Mucosa of descending colon (tissue), 3 donors: ENCODE results near the gene LCA5L. TPM values are rescaled to one million over a fixed set of nuclear protein-coding genes. Genes with fewer than 3 reads are reported as not detected.

Source experiments
- ATAC-seq: fragments of 200-7000 bp; cut with Tn5 transposase; one replicate; pipeline ENCODE4 v1.9.1; 2020; ENCODE audit warnings: mild to moderate bottlenecking, moderate library complexity
- DNase-seq, 3 donors: peaks; one replicate each; pipeline ENCODE4 v3.0.0-alpha.2; 2020
- H3K36me3 ChIP-seq: fragments of 200-600 bp; one replicate; pipeline ENCODE4 v1.8.0; 2021; ENCODE audit warnings: low read depth, mild to moderate bottlenecking
- H3K4me1 ChIP-seq: fragments of 200-600 bp; one replicate; pipeline ENCODE4 v1.8.0; 2021; ENCODE audit warnings: low read depth, mild to moderate bottlenecking
- H3K4me3 ChIP-seq: fragments of 200-600 bp; one replicate; pipeline ENCODE4 v1.8.0; 2021; ENCODE audit warnings: mild to moderate bottlenecking
- H3K9me3 ChIP-seq: fragments of 200-600 bp; one replicate; pipeline ENCODE4 v1.8.0; 2021; ENCODE audit warnings: mild to moderate bottlenecking
- CTCF ChIP-seq: fragments of 200-600 bp; IDR thresholded peaks from one replicate; pipeline ENCODE4 v1.8.0; 2022; ENCODE audit warnings: antibody characterized with exemption, mild to moderate bottlenecking
- intact Hi-C, 2 donors: fragments of 100-400 bp; cut with DNase I in 1 of 2; cut with micrococcal nuclease in 1 of 2; formaldehyde crosslinking; loops; one replicate each; pipeline versions ENCODE4 v1.11.0 to v1.11.1; 2022; cut with DNase I, micrococcal nuclease
- long read RNA-seq, 2 donors: library from polyadenylated mRNA; unstranded; transcript quantifications; one replicate each; pipeline ENCODE4 v2.0.0, GENCODE V29; 2019 to 2021
- total RNA-seq, 3 donors: library from RNA; stranded (reverse); fragmentation: NEBNext Ultra II Directional in 2 of 3; extraction: Animal tissue kit (Norgen Biotek cat#: 25700) in 2 of 3; gene quantifications; one replicate each; pipeline versions ENCODE4 v1.2.1 to v1.2.4, GENCODE V29; 2021 to 2023
- donor health status: DM: no; HTN: no; CAD: no; lungs with moderate emphysema.
- donor health status: DM: no; HTN: no; CAD: no.
- donor health status: DM: no; HTN: yes; CAD: no.

LCA5L gene
- 1 to 10 TPM in 2 of 3 donors, under 1 TPM in 1; 0.81 to 1.6 (median 1.6) TPM for total RNA-seq
- long read RNA-seq, donor 1, partial matches to known transcripts: 0 of 2 reads
- long read RNA-seq, donor 1, other reads (novel, unspliced or antisense): 2 of 2 reads
- long read RNA-seq, donor 2: 0 reads

- DNase-seq: peak; percentile 89 to 96 (median 93)
- Histone ChIP-seq H3K36me3 (no peaks in the 10 kb centered on the region), H3K4me1 (peaks cover 6% of the 10 kb centered on the region), H3K4me3 (peak within 1 kb of the TSS; percentile 50), H3K9me3 (no peaks in the 10 kb centered on the region)
- no peak for TF ChIP-seq CTCF
- ATAC-seq: peak; percentile 98
- intact Hi-C loops: no loop called here
Measured at GRCh38 chr21:39445321-39446269, at the start of gene LCA5L. Gene LCA5L (minus strand): TSS chr21:39445778. CDS start chr21:39428493, 17,285 bp downstream.

GRCh38 chr21:39489380-39489924 lies 43.9 kb upstream of the LCA5L start:
- DNase-seq: no peak
- no peak for ATAC-seq
- intact Hi-C loops: no loop called here
- Histone ChIP-seq H3K9me3 (peaks cover 2% of the 10 kb centered on the region), H3K4me3 (no peak overlapping the region), H3K36me3 (no peaks in the 10 kb centered on the region), H3K4me1 (no peaks in the 10 kb centered on the region)
- TF ChIP-seq CTCF: no peak

GRCh38 chr21:39484711-39485276 lies 39.2 kb upstream of the LCA5L start:
- TF ChIP-seq CTCF: no peak
- H3K4me1 ChIP-seq: no peaks in the 10 kb centered on the region
- DNase-seq (no peak), ATAC-seq (no peak)
- no peaks in the 10 kb centered on the region for H3K9me3 ChIP-seq
- intact Hi-C loops: no loop called here
- H3K4me3 ChIP-seq: no peak overlapping the region
- no peaks in the 10 kb centered on the region for H3K36me3 ChIP-seq

GRCh38 chr21:39483917-39484316 lies 38.3 kb upstream of the LCA5L start:
- Histone ChIP-seq H3K36me3 (no peaks in the 10 kb centered on the region), H3K4me3 (no peak overlapping the region), H3K4me1 (no peaks in the 10 kb centered on the region), H3K9me3 (no peaks in the 10 kb centered on the region)
- TF ChIP-seq CTCF: no peak
- no peak for DNase-seq
- no peak for ATAC-seq
- intact Hi-C loops: no loop called here

- TF ChIP-seq CTCF: no peak
- Histone ChIP-seq H3K9me3 (no peaks in the 10 kb centered on the region), H3K4me1 (no peaks in the 10 kb centered on the region), H3K36me3 (no peaks in the 10 kb centered on the region), H3K4me3 (no peak overlapping the region)
- no peak for ATAC-seq
- DNase-seq: no peak
- intact Hi-C loops: no loop called here
Measured at GRCh38 chr21:39481886-39482285, 36.3 kb upstream of the LCA5L start.
